WTC11 (cell line): ENCODE measurements around the gene ALK. TPM values are rescaled to one million over a fixed set of nuclear protein-coding genes. Genes with fewer than 3 reads are reported as not detected.

Source experiments
- ATAC-seq: fragments of 200-7000 bp; cut with Tn5 transposase; 2 replicates; pipeline ENCODE4 v1.10.0; 2021; ENCODE audit warnings: mild to moderate bottlenecking, moderate library complexity
- CTCF ChIA-PET: fragments of 300-600 bp; sonication (Branson Sonifier 250); formaldehyde crosslinking; loops from one replicate; lab custom pipeline; 2021; ENCODE audit warnings: antibody characterized with exemption; lab: Charles Lee
- POLR2A ChIA-PET: fragments of 350-600 bp; sonication (Branson Sonifier 250); formaldehyde crosslinking; loops from one replicate; lab custom pipeline; 2021; ENCODE audit warnings: antibody characterized with exemption; lab: Charles Lee
- DNase-seq: peaks from one replicate; pipeline ENCODE4 v3.0.0; 2021; ENCODE audit warnings: low spot score
- H3K27ac Mint-ChIP-seq: 2 replicates; pipeline ENCODE4 v1.8.0; 2021; ENCODE audit warnings: mixed read lengths
- H3K27me3 Mint-ChIP-seq: 2 replicates; pipeline ENCODE4 v1.8.0; 2021; ENCODE audit warnings: low read depth, mild to moderate bottlenecking, moderate library complexity, mixed read lengths
- H3K36me3 Mint-ChIP-seq: 2 replicates; pipeline ENCODE4 v1.8.0; 2021; ENCODE audit warnings: mixed read lengths
- H3K4me1 Mint-ChIP-seq: 2 replicates; pipeline ENCODE4 v1.8.0; 2022; ENCODE audit warnings: mixed read lengths
- H3K4me3 Mint-ChIP-seq: 2 replicates; pipeline ENCODE4 v1.8.0; 2021; ENCODE audit warnings: mild to moderate bottlenecking, moderate library complexity, mixed read lengths
- H3K9me3 Mint-ChIP-seq: 2 replicates; pipeline ENCODE4 v1.8.0; 2021; ENCODE audit warnings: mixed read lengths
- ATF3 ChIP-seq: sonication (generic); formaldehyde crosslinking; conservative IDR thresholded peaks from 2 replicates; pipeline ENCODE4 v1.8.1; 2022; ENCODE audit warnings: mild to moderate bottlenecking, missing genetic modification reagents
- CREM ChIP-seq: sonication (generic); formaldehyde crosslinking; IDR thresholded peaks from 2 replicates; pipeline ENCODE4 v1.8.1; 2022; ENCODE audit warnings: mild to moderate bottlenecking, missing genetic modification reagents, moderate library complexity
- ELF4 ChIP-seq: sonication (generic); formaldehyde crosslinking; IDR thresholded peaks from 2 replicates; pipeline ENCODE4 v1.8.1; 2022; ENCODE audit warnings: low read depth, mild to moderate bottlenecking, moderate library complexity, missing genetic modification reagents
- FOXP4 ChIP-seq: sonication (generic); formaldehyde crosslinking; IDR thresholded peaks from 2 replicates; pipeline ENCODE4 v1.8.0; 2022; ENCODE audit warnings: mild to moderate bottlenecking, missing genetic modification reagents
- GABPB1 ChIP-seq: sonication (generic); formaldehyde crosslinking; IDR thresholded peaks from 2 replicates; pipeline ENCODE4 v1.8.1; 2023; ENCODE audit warnings: mild to moderate bottlenecking, missing genetic modification reagents
- IRF2 ChIP-seq: sonication (generic); formaldehyde crosslinking; IDR thresholded peaks from 2 replicates; pipeline ENCODE4 v1.8.0; 2022; ENCODE audit warnings: low read depth, missing genetic modification reagents, borderline replicate concordance
- JAZF1 ChIP-seq: fragments of 250-450 bp; sonication (Bioruptor Pico); IDR thresholded peaks from 2 replicates; pipeline ENCODE4 v1.9.0; 2021; ENCODE audit warnings: moderate library complexity, mild to moderate bottlenecking, inconsistent platforms
- MYBL2 ChIP-seq: sonication (generic); formaldehyde crosslinking; IDR thresholded peaks from 2 replicates; pipeline ENCODE4 v1.8.1; 2023; ENCODE audit warnings: mild to moderate bottlenecking, moderate library complexity, missing genetic modification reagents
- NFE2L1 ChIP-seq: sonication (generic); formaldehyde crosslinking; IDR thresholded peaks from 2 replicates; pipeline ENCODE4 v1.8.1; 2023; ENCODE audit warnings: missing genetic modification reagents
- NFYB ChIP-seq: sonication (generic); formaldehyde crosslinking; conservative IDR thresholded peaks from 2 replicates; pipeline ENCODE4 v1.8.0; 2022; ENCODE audit warnings: low read depth, missing genetic modification reagents
- OVOL2 ChIP-seq: fragments of 250-450 bp; sonication (Bioruptor Pico); IDR thresholded peaks from 2 replicates; pipeline ENCODE4 v1.9.0; 2021; ENCODE audit warnings: mild to moderate bottlenecking, borderline replicate concordance
- PRRX2 ChIP-seq: fragments of 250-450 bp; sonication (Bioruptor Pico); IDR thresholded peaks from 2 replicates; pipeline ENCODE4 v1.8.0; 2021; ENCODE audit warnings: mild to moderate bottlenecking
- SOX15 ChIP-seq: fragments of 250-450 bp; sonication (Bioruptor Pico); IDR thresholded peaks from 2 replicates; pipeline ENCODE4 v1.9.0; 2021; ENCODE audit warnings: mild to moderate bottlenecking
- TEAD1 ChIP-seq: sonication (generic); formaldehyde crosslinking; IDR thresholded peaks from 2 replicates; pipeline ENCODE4 v1.8.0; 2022; ENCODE audit warnings: mild to moderate bottlenecking, missing genetic modification reagents
- ZMAT4 ChIP-seq: fragments of 250-450 bp; sonication (Bioruptor Pico); IDR thresholded peaks from 2 replicates; pipeline ENCODE4 v1.9.0; 2021; ENCODE audit warnings: mild to moderate bottlenecking
- ZNF532 ChIP-seq: fragments of 250-450 bp; sonication (Bioruptor Pico); IDR thresholded peaks from 2 replicates; pipeline ENCODE4 v1.9.0; 2021; ENCODE audit warnings: mild to moderate bottlenecking, borderline replicate concordance
- ZSCAN18 ChIP-seq: fragments of 250-450 bp; sonication (Bioruptor Pico); IDR thresholded peaks from 2 replicates; pipeline ENCODE4 v2.1.2; 2022; ENCODE audit warnings: mild to moderate bottlenecking, moderate library complexity
- total RNA-seq: library from RNA; stranded (reverse); gene quantifications from 3 replicates; pipeline ENCODE4 v1.2.3, GENCODE V29; 2021

The ALK gene
- total RNA-seq, 1 experiment from 2014 or later, result not detected

- Mint-ChIP-seq H3K27me3 (peaks cover 6% of the 10 kb centered on the region), H3K9me3 (peaks cover 8% of the 10 kb centered on the region; the same call in 1 of the 2 replicates), H3K27ac (no peak overlapping the region), H3K4me3 (no peak overlapping the region), H3K36me3 (no peaks in the 10 kb centered on the region), H3K4me1 (peaks cover 25% of the 10 kb centered on the region)
- no peak for TF ChIP-seq GABPB1 (CRISPR knock-in tag)
- TF ChIP-seq SOX15 (CRISPR knock-in tag), result no peak
- no peak for TF ChIP-seq ATF3 (CRISPR knock-in tag)
- no peak for TF ChIP-seq JAZF1 (CRISPR knock-in tag)
- no peak for TF ChIP-seq ZSCAN18 (CRISPR knock-in tag)
- DNase-seq (no peak), ATAC-seq (no peak)
- CTCF ChIA-PET, result no interaction called here
- POLR2A ChIA-PET, result no interaction called here
These were observed 292.5 kb downstream of the ALK start for GRCh38 chr2:29628862-29629261.

- POLR2A ChIA-PET, result no interaction called here
- DNase-seq (no peak), ATAC-seq (no peak)
- Mint-ChIP-seq H3K27ac (no peak overlapping the region), H3K36me3 (no peaks in the 10 kb centered on the region), H3K4me1 (peaks cover 25% of the 10 kb centered on the region), H3K4me3 (no peak overlapping the region), H3K27me3 (peaks cover 6% of the 10 kb centered on the region), H3K9me3 (peaks cover 8% of the 10 kb centered on the region)
- TF ChIP-seq PRRX2 (CRISPR knock-in tag) (no peak), NFYB (CRISPR knock-in tag) (no peak), ELF4 (CRISPR knock-in tag) (no peak), ZMAT4 (no peak), FOXP4 (CRISPR knock-in tag) (no peak), NFE2L1 (CRISPR knock-in tag) (no peak), CREM (no peak), MYBL2 (CRISPR knock-in tag) (no peak), OVOL2 (CRISPR knock-in tag) (no peak), TEAD1 (no peak), ZNF532 (CRISPR knock-in tag) (no peak), IRF2 (CRISPR knock-in tag) (no peak)
- CTCF ChIA-PET, result no interaction called here
These were observed 293.2 kb downstream of the ALK start for GRCh38 chr2:29628108-29628745.
